Measurements from ENCODE around the gene SMAD2.

DNA sequence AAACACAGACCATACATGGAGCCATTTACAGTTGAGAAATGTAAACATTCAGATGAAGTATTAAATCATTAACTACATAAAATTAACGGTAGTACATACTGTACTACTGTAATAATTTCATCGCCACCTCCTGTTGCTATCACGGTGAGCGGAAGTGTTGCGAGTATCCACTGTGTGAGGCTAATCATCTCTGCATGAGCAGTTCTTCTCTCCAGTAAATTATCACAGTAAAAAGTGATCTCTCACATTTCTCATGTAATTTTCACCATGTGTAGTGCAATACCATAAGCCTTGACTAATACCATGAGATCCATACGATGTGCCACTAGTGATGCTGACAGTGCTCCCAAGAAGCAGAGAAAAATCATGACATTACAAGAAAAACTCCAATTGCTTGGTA, 21.9 kb downstream of the SMAD2 start:
- no peak for TF ChIP-seq POLR2A (IDR thresholded peaks at IDR 0.05)
- TF ChIP-seq, protein P1, sequence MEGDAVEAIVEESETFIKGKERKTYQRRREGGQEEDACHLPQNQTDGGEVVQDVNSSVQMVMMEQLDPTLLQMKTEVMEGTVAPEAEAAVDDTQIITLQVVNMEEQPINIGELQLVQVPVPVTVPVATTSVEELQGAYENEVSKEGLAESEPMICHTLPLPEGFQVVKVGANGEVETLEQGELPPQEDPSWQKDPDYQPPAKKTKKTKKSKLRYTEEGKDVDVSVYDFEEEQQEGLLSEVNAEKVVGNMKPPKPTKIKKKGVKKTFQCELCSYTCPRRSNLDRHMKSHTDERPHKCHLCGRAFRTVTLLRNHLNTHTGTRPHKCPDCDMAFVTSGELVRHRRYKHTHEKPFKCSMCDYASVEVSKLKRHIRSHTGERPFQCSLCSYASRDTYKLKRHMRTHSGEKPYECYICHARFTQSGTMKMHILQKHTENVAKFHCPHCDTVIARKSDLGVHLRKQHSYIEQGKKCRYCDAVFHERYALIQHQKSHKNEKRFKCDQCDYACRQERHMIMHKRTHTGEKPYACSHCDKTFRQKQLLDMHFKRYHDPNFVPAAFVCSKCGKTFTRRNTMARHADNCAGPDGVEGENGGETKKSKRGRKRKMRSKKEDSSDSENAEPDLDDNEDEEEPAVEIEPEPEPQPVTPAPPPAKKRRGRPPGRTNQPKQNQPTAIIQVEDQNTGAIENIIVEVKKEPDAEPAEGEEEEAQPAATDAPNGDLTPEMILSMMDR (IDR thresholded peaks at IDR 0.05): no peak

Measured in heart left ventricle (tissue), 13 donors.